ENCODE results near the gene ATP2B3. TPM values are rescaled to one million over a fixed set of nuclear protein-coding genes. Genes with fewer than 3 reads are reported as not detected.
A peak's percentile ranks its signal among the peaks of the same experiment; 100 is the strongest.

Gene ATP2B3
- total RNA-seq, 4 donors from 2014 or later, result 0.13 to 0.37 (median 0.31) TPM; not detected in 1

DNA sequence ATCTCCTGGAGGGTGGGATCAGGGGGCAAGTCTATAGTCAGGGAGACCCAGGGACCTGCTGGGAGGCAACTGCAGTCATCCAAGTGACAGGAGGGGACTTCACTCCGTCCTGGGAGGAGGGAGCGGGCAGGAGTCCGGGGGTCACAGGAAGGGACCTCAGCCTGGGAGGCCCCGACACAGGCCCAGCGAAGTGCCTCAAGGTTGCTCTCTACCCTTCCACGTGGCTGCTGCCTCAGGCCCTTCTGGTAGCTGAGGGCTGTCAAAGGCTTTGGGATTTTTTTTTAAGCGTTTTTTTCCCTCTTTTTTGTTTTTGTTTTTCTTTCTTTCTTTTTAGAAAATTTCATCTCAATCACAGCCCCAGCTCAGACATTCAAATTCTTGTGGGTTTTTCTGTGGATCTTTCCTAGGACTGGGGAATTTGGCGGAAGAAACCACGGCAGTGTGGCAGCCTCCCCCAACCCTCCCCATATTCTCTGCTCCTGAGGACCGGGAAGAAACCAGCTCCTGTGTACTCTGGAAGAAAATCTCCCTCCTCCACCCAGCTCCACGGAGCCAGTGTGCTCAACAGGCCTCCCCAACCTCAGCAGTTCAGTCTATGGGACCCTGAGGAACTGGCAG, 45.7 kb upstream of the ATP2B3 start:
- peak overlapping the region in 2 of 4 donors; percentile 74 to 76 for H3K27ac ChIP-seq
- H3K36me3 ChIP-seq, result peaks cover 0 to 3% of the 10 kb centered on the region in 2 donors
- 67 to 80% methylated on average over 3 to 7 of the region's 11 CpGs for WGBS, 2 donors (ENCODE audit: low coverage in 1 of 2)
- peaks cover 0 to 52% (median 7%) of the 10 kb centered on the region in 3 donors for H3K4me1 ChIP-seq
- no peak for ATAC-seq
- no peak overlapping the region for H3K4me3 ChIP-seq
- H3K9me3 ChIP-seq, result no peaks in the 10 kb centered on the region
- H3K27me3 ChIP-seq, result no peaks in the 10 kb centered on the region
- TF ChIP-seq, protein P1, sequence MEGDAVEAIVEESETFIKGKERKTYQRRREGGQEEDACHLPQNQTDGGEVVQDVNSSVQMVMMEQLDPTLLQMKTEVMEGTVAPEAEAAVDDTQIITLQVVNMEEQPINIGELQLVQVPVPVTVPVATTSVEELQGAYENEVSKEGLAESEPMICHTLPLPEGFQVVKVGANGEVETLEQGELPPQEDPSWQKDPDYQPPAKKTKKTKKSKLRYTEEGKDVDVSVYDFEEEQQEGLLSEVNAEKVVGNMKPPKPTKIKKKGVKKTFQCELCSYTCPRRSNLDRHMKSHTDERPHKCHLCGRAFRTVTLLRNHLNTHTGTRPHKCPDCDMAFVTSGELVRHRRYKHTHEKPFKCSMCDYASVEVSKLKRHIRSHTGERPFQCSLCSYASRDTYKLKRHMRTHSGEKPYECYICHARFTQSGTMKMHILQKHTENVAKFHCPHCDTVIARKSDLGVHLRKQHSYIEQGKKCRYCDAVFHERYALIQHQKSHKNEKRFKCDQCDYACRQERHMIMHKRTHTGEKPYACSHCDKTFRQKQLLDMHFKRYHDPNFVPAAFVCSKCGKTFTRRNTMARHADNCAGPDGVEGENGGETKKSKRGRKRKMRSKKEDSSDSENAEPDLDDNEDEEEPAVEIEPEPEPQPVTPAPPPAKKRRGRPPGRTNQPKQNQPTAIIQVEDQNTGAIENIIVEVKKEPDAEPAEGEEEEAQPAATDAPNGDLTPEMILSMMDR (IDR thresholded peaks at IDR 0.05), result no peak
- TF ChIP-seq POLR2A (IDR thresholded peaks at IDR 0.05), result no peak
- no peak for TF ChIP-seq EP300 (IDR thresholded peaks at IDR 0.05)
- TF ChIP-seq POLR2AphosphoS5 (IDR thresholded peaks at IDR 0.05), result no peak

DNA sequence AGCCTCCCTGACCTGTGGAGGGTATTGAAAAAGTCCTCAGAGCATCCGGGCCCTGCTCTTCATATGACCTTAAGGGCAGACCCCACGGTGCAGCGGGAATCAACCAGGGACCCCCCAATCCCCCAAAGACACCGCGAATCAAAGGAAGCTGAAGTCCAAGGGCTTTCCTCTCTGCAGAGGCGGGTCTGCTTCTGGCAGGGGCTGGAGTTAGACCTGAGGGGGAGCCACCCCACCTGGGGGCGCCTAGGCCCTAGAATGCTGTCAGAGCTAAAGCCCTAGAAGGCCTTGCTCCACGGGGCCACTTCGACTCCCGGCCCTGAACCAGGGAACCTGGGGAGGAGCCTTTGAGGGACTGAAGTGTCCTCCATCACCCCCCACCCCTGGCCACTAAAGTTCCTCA, 44.3 kb upstream of the ATP2B3 start:
- no peaks in the 10 kb centered on the region for H3K9me3 ChIP-seq
- ATAC-seq, result no peak
- no CpG with 5 or more reads among the region's 10 CpGs for WGBS, 2 donors (ENCODE audit: low coverage in 1 of 2)
- H3K4me3 ChIP-seq, result no peak overlapping the region
- H3K4me1 ChIP-seq, result peaks cover 0 to 54% (median 7%) of the 10 kb centered on the region in 3 donors
- H3K27me3 ChIP-seq, result no peaks in the 10 kb centered on the region
- no peak overlapping the region for H3K27ac ChIP-seq
- H3K36me3 ChIP-seq, result peaks cover 0 to under 1% of the 10 kb centered on the region in 2 donors
- TF ChIP-seq EP300 (IDR thresholded peaks at IDR 0.05) (no peak), POLR2A (IDR thresholded peaks at IDR 0.05) (no peak), POLR2AphosphoS5 (IDR thresholded peaks at IDR 0.05) (no peak)
- TF ChIP-seq, protein P1 (IDR thresholded peaks at IDR 0.05), result no peak

DNA sequence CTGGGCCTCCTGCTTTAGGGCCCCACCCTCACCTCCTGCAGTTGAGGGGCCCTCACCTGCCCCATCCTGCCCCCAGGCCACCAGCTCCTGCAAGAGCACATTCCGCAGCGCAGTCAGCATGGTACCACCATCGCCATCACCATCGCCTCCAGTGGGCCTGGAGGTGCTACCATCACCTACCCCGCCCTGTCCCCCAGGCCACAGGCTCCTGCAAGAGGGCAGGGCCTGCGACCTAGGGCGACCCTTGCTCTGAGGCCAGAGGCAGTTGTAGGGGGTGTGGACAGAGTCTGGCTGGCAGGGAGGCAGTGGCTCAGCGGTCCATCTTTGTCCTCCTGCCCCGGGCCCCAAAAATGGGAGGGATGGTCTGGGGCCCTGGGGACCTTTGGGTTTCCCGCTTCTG, 43.2 kb upstream of the ATP2B3 start:
- ATAC-seq, result no peak
- Histone ChIP-seq H3K27me3 (no peaks in the 10 kb centered on the region), H3K4me1 (peaks cover 0 to 45% (median 7%) of the 10 kb centered on the region in 3 donors), H3K27ac (peak overlapping the region in 1 of 4 donors; percentile 43), H3K4me3 (peak overlapping the region in 1 of 2 donors; percentile 43), H3K9me3 (no peaks in the 10 kb centered on the region), H3K36me3 (no peaks in the 10 kb centered on the region)
- TF ChIP-seq POLR2AphosphoS5 (IDR thresholded peaks at IDR 0.05), result no peak
- no CpG with 5 or more reads among the region's 10 CpGs for WGBS, 2 donors (ENCODE audit: low coverage in 1 of 2)

DNA sequence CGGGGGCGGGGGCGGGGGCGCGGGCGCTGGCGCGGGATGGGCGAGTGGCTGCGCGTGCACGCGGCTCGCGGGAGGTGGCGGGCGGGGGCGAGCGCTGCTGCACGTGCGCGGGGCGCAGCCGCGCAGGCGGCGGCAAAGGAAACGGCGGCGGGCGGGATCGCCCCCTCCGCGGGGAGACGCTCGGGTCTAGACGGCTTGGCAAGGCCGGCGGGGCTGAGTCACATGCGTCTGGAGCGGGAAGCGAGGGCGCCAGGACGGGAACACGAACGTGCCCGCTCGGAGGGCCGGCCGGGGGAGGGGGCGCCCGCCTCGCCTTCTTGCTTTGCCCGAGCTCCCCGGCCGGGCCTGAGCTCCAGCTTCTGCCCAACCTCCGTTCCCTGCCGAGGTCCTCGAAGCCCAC, 42.7 kb upstream of the ATP2B3 start:
- WGBS, 2 donors (ENCODE audit: low coverage in 1 of 2), result no CpG with 5 or more reads among the region's 59 CpGs
- H3K4me1 ChIP-seq, result peaks cover 0 to 40% (median 5%) of the 10 kb centered on the region in 3 donors
- H3K27me3 ChIP-seq, result no peaks in the 10 kb centered on the region
- no peaks in the 10 kb centered on the region for H3K36me3 ChIP-seq
- H3K27ac ChIP-seq, result peak overlapping the region in 1 of 4 donors; percentile 43
- peak; percentile 56 for TF ChIP-seq POLR2AphosphoS5 (IDR thresholded peaks at IDR 0.05)
- TF ChIP-seq EP300 (IDR thresholded peaks at IDR 0.05), result no peak
- peak; percentile 37 for ATAC-seq
- H3K9me3 ChIP-seq, result no peaks in the 10 kb centered on the region
- peak overlapping the region in 1 of 2 donors; percentile 43 for H3K4me3 ChIP-seq

GRCh38 chrX:153475271-153475670, 42.2 kb upstream of the ATP2B3 start:
- no peak for ATAC-seq
- TF ChIP-seq POLR2A (IDR thresholded peaks at IDR 0.05), result no peak
- TF ChIP-seq POLR2AphosphoS5 (IDR thresholded peaks at IDR 0.05), result no peak
- TF ChIP-seq, protein P1 (IDR thresholded peaks at IDR 0.05), result no peak
- no peak for TF ChIP-seq EP300 (IDR thresholded peaks at IDR 0.05)
- Histone ChIP-seq H3K4me1 (peaks cover 0 to 38% (median 5%) of the 10 kb centered on the region in 3 donors), H3K4me3 (peak overlapping the region in 1 of 2 donors; percentile 43), H3K9me3 (no peaks in the 10 kb centered on the region), H3K27ac (peak overlapping the region in 1 of 4 donors; percentile 43), H3K36me3 (no peaks in the 10 kb centered on the region), H3K27me3 (no peaks in the 10 kb centered on the region)
- WGBS, 2 donors (ENCODE audit: low coverage in 1 of 2), result 87% methylated on average over 3 of the region's 7 CpGs; no CpG with 5 or more reads in 1 of the 2 donors

GRCh38 chrX:153475751-153476281, 41.6 kb upstream of the ATP2B3 start:
- no peaks in the 10 kb centered on the region for H3K36me3 ChIP-seq
- TF ChIP-seq POLR2AphosphoS5 (IDR thresholded peaks at IDR 0.05) (no peak), POLR2A (IDR thresholded peaks at IDR 0.05) (no peak), EP300 (IDR thresholded peaks at IDR 0.05) (no peak)
- TF ChIP-seq, protein P1 (IDR thresholded peaks at IDR 0.05), result no peak
- H3K4me1 ChIP-seq, result peaks cover 0 to 38% (median 5%) of the 10 kb centered on the region in 3 donors
- H3K4me3 ChIP-seq, result no peak overlapping the region
- 80% methylated on average over 2 of the region's 11 CpGs; no CpG with 5 or more reads in 1 of the 2 donors for WGBS, 2 donors (ENCODE audit: low coverage in 1 of 2)
- no peak for ATAC-seq
- peak overlapping the region in 1 of 4 donors; percentile 43 for H3K27ac ChIP-seq
- H3K27me3 ChIP-seq, result no peaks in the 10 kb centered on the region
- H3K9me3 ChIP-seq, result no peaks in the 10 kb centered on the region
